Head of caudate nucleus (tissue), 42 donors: Measurements from ENCODE around the gene ATL2.
"Not testable (repeated sequence)": the region's sequence is repeated elsewhere in the genome, so short reads cannot be mapped to it uniquely, and the experiment has no call there.

Experiments used
- DNase-seq, 42 donors: peaks; one replicate each; pipeline versions ENCODE4 v3.0.0 to v3.0.0-alpha.2; 2020 to 2021; ENCODE audit warnings: mixed read lengths in 7 of 42
- intact Hi-C: fragments of 100-400 bp; cut with DNase I; formaldehyde crosslinking; loops from one replicate; pipeline ENCODE4 v1.15.0; 2022

The ATL2 gene

DNA sequence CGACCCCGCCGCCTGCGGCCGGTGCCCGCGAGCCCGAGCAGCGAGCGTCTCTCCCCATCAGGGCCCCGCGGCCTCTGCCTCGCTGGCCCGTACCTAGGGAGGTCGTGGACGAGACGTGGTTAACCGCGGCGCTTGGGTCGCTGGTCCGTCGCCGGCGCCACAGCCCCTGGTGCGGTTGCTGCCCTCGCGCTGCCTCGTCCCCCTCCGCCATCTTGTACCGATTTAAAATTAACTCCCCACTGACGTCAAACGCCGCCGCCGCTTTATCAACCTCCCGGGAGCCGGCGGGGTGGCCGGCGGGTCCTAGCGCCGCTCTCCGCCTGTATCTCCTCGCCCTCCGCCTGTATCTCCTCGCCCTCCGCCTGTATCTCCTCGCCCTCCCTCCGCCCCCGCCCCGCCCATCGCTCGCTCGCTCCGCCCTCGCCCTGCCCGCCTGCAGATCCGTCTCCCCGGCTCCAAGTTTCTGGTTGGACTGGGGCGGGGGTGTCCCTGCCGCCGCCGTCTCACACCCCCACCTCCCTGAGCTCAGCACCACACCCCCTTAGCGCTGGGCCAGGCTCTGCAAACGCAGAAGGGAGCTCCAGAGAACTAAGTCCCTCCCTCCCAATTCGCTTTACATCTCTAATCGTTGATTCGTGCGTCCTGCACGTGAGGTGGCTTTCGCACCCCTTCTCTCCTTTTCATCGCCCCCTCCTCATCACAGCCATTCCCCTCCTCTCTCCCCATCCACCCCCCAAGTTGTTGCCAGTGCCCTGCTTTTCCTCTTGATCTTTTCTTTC is at the start of gene ATL2:
ATL2 (minus strand) TSS at position 224 of the 779 bp plus-strand sequence; CDS start at position 211, 13 bp downstream.
- peak; percentile 89 to 98 (median 95) for DNase-seq
- intact Hi-C loops, result loop anchor here (5.0 to 10.0 kb wide), 2 partner anchors 128 to 225 kb away; partner anchors contain the start of gene HNRNPLL

DNA sequence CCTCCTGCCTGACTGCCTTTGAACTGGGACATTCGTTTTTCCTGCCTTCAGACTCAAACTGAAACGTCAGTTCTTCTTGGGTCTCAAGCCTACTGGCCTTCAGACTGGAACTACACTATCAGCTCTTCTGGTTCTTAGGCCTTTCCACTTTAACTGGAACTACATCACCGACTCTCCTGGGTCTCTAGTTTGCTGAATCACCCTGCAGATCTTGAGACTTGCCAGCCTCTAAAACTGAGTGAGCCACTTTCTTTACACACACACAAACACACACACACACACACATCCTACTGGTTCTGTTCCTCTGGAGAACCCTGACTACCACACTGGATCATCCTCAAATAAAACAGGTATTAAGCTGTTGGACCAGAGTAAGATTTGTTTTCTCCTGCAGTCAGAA is 46.7 kb upstream of the ATL2 start:
- intact Hi-C loops, result no loop called here
- no peak for DNase-seq

DNA sequence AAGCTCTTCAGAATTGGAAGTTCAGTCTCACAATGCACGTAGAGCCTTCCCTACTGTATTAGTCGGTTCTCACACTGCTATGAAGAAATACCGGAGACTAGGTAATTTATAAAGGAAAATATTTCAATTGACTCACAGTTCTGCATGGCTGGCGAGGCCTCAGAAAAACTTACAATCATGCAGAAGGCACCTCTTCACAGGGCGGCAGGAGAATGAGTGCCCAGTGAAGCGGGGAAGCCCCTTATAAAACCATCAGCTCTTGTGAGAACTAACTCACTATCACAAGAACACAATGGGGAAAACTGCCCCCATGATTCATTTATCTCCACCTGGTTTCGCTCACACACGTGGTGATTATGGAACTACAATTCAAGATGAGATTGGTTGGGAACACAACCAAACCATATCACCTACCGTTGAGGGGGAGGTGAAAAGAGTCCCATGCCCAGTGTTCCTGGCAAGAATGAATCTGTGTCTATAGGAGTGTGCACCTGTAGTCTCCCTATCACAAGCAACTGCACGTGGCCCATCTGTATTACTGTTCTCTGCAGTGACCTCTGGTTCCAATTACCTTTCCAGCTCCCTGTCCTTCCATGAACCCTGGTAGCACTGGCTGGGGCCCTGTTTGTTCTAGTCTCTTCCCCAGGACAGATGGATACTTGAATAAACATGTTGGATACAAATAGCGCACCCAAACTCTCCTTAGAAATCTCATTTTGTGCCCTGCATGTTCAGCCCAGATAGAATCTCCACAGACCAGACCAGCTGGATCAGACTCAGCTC is 44.4 kb upstream of the ATL2 start:
- DNase-seq, result no peak
- intact Hi-C loops, result no loop called here

DNA sequence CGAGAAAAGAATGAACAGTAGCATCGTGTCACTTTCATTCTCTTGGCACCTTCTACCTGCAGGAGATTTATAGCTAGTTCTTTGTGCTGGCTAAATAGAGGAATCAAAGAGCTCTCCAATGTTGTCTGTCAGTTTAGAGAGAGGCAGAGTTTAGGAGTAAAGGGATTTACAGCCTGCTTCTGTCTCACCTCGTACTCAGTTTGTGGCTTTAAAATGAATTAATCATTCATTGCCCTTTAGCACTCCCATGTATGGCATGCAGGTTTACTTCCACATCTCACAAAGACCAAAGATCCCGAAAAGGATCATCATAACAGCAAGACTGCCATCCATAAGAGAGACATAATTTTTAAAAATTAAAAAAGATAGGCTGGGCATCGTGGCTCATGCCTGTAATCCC is 42.4 kb upstream of the ATL2 start:
- intact Hi-C loops, result no loop called here
- no peak for DNase-seq

DNA sequence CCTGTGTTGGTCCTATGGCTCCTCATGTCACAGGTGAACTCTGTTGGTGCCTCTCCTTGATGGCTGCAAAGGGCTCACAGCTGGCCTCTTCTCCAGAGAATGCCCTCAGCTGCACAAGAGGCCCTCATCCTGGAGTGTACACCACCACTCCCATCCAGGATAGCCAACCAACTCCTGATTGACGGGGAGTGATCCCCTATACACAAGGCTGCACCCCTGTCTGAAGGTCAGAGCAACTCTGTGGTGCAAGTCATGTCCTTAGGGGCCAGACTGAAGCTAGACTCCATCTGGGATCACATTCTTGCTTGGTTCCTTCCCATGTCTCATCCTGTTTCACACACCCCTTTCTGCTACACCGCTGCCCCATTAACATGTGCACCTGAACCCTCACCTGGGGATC is 41.7 kb upstream of the ATL2 start:
- no peak for DNase-seq
- intact Hi-C loops, result no loop called here

DNA sequence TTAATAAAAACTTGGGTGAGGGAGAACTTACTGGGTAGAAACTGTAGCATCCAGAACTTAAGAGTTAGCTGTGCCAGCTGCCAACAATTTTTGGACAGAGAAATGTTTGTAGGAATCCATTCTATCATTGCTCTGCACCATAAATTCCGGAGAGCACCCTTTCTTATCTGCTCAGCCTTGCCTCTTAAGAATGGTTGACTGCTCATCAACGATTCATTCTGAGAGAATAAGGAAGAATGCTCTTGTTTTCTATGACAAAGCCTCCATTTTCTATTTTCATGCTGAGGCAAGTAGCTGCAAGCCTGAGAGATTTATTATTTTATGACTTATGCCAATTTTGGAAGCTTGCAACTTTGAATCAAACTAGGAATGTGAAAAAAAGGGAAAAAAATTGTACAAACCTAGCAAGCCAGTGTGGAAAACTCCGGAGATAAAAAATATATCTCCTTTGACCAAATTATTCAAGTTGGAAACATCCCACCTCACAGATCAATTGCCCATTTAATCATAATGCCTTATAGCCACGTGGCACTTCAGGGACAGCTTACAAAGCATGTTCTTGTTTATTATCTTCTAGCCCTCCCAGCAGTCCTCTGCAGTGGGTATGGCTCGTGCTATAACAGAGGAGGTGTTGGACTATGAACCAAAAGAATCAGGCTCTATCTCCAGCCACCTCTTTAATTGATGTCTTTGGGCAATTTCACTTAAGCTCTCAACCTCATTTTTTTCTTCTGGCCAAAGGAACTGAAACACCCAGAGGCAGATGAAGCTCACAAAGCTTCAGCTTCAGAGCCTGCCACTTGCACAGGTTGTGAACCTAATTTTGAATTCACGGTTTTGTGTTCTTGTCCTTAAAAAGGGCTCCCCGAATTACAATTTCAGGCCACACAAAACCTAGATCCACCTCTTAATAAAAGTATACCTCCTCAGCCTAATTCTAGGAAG is 40.9 kb upstream of the ATL2 start:
- intact Hi-C loops, result no loop called here
- DNase-seq, result no peak

DNA sequence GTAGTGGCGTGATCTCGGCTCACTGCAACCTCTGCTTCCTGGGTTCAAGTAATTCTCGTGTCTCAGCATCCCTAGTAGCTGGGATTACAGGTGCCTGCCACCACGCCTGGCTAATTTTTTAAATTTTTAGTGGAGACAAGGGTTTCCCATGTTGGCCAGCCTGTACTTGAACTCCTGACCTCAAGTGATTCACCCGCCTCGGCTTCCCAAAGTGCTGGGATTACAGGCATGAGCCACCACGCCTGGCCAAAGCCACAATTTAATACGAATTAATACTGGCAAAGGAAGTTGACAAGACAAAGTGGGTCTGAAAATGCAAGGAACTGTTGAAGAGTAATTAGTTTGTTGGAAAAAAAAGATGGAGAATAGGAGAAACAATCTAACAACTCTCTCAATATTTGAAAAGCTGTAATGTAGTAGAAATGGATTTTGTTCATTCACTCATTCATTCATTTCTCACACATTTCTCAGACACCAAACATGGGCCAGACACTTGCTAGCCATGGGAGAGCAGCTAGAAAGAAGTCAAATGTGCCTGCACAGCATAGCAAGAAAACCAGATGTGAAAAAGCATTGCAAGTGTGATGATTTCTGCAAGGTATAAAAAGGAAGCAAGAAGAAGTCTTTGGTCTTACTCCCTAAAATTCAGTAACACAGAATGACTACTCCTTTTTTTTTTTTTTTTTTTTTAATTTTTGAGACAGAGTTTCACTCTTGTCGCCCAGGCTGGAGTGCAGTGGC is 39.4 kb upstream of the ATL2 start:
- no peak for DNase-seq
- intact Hi-C loops, result no loop called here

DNA sequence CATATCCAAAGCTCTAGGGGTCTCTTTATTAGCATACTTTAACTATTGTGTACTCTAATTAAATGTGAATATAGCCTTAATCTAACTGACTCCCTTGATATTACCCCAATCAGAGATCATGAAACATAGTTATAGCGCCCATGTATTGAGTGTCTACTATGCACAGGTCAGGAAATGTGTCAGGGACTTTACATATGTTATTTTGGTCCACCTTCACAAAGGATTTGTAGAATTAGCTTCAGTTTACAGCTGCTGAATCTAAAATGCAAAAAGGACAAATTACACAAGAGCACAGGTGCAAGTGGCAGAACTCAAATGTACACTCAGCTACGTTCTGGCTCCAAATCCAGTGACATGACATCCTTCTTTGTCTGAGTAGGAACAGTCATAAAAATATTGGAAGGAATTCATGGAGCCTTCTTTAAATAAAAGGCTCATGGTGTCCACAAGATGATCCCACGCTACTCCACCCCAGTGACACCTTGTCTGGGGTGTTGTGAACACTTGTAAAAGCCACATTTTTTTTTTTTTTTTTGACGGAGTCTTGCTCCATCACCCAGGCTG is 38.7 kb upstream of the ATL2 start:
- DNase-seq, result no peak
- intact Hi-C loops, result no loop called here

DNA sequence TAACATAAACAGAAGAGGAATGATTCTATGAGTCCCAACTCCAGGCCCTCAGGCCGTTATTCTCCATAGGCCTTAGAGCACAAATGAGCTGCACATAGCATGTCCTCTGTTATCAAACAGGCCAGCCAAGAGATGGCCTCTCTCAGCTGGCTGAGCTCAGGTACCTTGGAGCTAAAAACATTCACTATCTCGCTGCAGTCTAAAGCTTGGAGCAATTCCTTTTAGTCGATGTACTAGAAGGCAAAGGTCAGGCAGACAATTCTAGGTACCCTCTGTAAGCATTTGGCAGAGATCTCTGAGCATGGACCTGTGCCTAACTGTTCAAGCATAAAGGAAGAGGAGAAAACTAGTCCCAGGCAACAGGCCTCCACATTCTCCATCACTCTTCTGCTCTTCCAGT is 38.0 kb upstream of the ATL2 start:
- intact Hi-C loops, result no loop called here

DNA sequence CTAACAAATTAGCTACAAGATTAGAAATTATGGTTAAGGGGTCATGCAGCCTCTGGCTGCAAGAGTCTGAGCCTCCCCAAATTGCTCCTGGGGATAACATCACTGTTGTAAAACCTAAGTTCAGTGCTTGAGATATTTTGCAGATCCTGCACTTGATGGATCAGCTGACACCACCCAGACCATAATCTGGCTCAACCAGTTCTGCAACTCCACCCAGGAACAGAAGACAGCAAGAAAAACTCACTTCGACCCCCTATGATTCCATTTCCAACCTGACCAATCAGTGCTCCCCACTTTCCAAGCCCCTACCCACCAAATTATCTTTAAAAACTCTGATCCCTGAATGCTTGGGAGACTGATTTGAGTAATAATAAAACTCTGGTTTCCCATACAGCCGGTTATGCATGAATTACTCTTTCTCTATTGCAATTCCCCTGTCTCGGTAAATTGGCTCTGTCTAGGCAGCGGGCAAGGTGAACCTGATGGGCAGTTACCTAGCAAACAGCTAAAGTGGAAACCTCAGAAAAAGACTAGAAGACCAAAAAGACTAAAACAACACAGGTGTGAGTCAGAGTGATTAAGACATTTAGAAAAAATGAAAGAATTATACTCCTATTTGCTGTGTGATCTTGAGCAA is 35.3 kb upstream of the ATL2 start:
- DNase-seq, intact Hi-C loops: not testable (repeated sequence)

More for the DNA sequence above, 38.0 kb upstream of the ATL2 start:
- no peak for DNase-seq

DNA sequence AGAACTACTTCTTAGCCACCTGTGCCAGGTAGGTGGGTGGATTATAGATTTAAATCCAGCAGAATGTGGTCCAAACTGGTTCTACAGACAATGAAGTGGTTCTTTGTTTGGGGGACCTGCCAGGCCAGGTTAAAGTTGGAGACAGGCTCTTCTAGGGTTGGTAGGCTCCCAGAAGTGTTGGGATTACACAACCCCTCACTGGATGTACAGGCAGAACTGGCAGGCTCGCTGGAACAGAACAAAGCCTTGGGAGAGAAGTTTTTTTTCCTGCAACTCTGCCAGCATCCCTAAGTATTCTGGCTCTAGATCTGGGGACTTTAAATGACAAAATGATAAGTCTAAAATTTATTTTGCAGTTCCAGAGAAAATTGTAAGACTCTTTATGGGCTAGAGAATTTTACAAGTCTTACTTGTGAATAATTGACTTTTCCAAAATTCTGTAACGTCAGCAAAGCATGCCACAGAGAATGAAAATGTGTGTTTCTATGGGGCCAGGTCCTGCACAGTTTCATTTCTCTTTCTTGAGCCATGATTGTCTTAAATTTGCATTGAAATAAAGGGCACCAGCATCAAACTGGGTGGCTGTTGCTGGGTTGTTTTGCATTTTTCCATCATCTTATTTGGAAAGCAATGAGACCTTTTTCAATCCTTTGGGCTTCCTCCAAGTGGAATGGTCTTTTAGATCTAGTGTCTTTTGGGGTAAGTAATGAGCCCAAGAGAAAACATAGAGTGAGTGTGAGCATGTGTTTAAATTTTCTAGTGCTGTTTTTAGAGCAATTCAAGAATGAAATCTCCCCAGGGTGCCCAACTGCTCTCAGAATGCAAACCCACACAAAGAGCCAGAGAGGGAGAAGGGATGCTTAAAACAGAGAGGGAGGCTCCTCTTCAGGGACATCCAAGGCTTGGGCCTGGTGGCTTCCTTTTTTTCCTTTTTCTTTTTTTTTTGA is 32.4 kb upstream of the ATL2 start:
- DNase-seq, result peak in 16 of 42 donors; percentile 5 to 54 (median 24)
- intact Hi-C loops, result no loop called here

DNA sequence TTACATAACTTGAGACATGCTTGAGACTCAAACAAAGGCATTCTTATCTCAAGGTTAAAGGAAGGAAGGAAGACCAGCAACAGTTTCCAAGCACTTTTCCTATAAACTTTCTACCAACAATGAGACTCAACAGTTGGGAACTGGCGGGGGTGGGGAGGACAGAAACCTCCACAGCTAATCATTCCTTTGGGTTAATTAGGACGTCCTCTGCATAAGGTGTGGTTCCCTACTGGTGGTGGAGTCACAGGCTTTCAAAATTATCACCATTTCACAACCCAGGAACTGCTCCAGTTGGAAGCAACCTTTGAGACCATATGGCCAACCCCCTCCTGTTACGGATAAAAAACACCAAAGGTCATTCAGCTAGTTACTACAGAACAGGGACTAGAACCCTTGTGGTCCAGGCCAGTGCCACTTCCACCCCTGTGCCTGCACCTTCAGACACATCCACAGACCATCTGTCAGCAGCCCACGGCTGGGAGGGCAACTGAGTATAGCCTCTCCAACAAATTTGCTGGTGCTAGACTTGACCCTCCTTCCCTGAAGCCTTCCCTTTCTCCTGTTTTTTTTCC is 30.1 kb upstream of the ATL2 start:
- no peak for DNase-seq
- intact Hi-C loops, result no loop called here

DNA sequence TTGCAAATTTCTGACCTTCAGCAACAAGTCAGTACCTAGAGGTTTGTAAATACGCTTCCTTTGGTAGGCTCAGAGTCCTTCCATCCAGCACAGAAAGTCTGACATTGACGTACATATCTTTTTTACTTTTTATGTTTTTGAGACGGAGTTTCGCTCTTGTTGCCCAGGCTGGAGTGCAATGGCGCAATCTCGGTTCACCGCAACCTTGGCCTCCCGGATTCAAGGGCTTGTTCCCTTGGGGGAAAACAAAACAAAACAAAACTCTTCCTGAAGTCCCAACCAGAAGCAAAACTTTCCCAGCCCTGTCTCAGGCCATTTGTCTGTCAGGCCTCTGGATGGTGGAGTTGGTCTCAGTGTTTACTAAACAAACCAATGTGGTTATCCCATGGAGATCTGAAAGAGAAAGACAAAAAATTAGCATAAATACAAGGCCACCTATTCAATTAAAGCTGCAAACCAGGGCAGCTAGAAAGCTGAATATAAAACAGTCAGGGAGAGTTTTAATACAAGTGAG is 29.6 kb upstream of the ATL2 start:
- peak in 1 of 42 donors; percentile 41 for DNase-seq
- intact Hi-C loops, result no loop called here

DNA sequence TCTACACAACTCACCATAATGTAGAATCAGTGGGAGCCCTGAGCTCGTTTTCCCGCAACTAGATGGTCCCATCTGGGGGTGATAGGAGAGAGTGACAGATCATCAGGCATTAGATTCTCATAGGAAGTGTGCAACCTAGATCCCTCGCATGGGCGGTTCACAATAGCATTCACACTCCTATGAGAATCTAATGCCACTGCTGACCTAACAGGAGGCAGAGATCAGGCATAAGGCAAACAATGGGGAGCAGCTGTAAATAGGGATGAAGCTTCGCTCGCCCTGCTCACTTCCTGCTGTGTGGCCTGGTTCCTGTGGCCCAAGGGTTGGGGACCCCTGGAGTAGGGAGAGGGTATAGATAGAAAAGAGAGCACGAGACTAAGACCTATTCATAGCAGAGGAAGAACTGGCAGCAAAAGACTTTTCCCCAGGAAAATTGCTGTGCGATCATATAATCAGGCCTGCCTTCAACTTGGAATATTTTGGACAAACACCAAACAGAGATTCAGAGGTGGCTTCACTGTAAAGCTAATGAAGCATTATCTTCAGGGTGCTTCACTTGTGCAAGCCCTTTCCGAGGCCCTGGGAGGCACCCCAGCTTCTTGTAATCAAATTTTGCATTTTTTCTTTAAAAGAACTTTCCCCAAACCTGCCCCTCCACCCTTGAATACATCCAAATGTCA is 29.0 kb upstream of the ATL2 start:
- DNase-seq, result no peak
- intact Hi-C loops, result no loop called here

DNA sequence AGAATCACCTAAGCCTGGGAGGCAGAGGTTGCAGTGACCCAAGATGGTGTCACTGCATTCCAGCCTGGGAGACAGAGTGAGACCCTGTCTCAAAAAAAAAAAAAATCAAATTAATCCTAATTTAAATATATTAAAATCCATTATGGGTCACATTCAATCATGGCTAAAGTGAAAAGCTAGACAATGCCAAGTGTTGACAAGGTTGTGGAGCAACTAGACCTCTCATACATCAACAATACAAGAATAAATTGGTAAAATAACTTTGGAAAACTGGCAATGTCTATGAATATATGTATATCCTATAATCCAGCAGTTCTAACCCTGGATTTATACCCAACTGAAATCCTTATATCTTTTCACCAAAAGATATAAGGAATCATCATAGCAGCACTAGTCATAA is 23.4 kb upstream of the ATL2 start:
- intact Hi-C loops, result no loop called here
- no peak for DNase-seq

DNA sequence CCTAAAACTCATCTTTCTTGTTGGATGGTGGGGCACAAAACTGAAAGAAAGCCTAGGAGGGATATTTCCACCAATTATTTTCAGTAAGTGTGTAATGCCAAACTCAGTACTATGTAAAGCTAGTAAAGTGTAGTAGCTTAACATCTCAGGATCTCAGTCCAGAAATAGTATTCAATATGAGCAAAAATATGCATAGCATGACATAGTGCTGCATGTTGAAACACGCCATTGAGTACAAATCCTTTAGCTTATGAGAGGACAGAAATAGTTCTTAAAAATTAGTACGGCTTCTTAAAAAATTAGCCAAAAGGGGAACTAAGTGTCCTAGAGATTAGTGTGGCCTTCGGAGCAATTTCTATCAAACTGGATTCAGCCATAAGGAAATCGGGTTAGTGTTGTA is 21.7 kb upstream of the ATL2 start:
- intact Hi-C loops, result no loop called here
- DNase-seq, result no peak
